HUES6 (cell line): Measurements from ENCODE around the gene KCTD21.

Experiments used
- H3K27ac ChIP-seq: 2 replicates; pipeline ENCODE4 v1.7.0; 2013; ENCODE audit warnings: low read depth, mild to moderate bottlenecking, low read length, inconsistent platforms
- H3K27me3 ChIP-seq: 2 replicates; pipeline ENCODE4 v1.6.1; 2013; ENCODE audit warnings: low read length; ENCODE audit not compliant: control insufficient read depth, insufficient read depth
- H3K36me3 ChIP-seq: 2 replicates; pipeline ENCODE4 v1.6.1; 2013; ENCODE audit warnings: low read length; ENCODE audit not compliant: control insufficient read depth, insufficient read depth
- H3K4me1 ChIP-seq: 2 replicates; pipeline ENCODE4 v1.6.1; 2013; ENCODE audit warnings: low read length; ENCODE audit not compliant: control insufficient read depth, insufficient read depth
- H3K4me3 ChIP-seq: 2 replicates; pipeline ENCODE4 v1.5.1; 2013; ENCODE audit warnings: low read depth, low read length
- H3K9ac ChIP-seq: one replicate; pipeline ENCODE4 v1.6.1; 2013; ENCODE audit warnings: mild to moderate bottlenecking, low read length
- H3K9me3 ChIP-seq: 2 replicates; pipeline ENCODE4 v1.6.1; 2013; ENCODE audit warnings: low read depth, low read length; ENCODE audit not compliant: control insufficient read depth, insufficient read depth

KCTD21 gene

DNA sequence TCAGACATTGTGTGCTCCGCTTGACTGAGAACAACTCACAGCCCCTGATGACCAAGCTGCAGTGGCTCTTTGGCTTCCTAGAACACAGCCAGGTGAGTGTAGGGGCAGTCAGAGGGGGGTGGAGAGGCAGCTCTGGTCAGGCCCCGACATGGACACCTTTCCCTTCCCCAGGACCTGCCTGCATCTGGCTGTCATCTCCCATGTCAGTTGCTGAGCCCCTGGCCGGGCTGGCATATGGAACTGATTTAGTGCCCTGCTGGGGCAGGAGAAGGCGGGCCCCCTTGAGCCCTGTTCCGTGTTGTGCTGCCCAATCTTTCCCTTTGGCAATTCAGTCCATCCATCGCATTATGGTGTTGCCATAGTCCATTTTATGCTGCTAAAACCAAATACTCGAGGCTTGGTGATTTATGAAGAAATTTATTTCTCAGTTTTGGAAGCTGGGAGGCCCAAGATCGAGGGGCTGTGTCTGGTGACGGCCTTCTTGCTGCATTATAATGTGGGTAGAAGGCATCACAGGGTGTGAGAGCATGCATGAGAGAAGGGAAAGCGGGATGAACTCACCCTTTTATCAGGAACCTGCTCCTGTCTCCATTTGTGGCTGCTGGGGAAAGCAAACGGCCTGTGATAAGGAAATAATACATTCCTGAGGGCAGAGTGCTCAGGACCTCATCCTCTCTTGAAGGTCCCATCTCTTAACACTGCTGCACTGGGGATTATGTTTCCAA lies 19.3 kb upstream of the KCTD21 start:
- H3K9ac ChIP-seq: no peak overlapping the region
- no peak overlapping the region for H3K27ac ChIP-seq
- no peaks in the 10 kb centered on the region for H3K9me3 ChIP-seq
- H3K4me1 ChIP-seq: no peaks in the 10 kb centered on the region
- peaks cover 33% of the 10 kb centered on the region for H3K36me3 ChIP-seq
- no peak overlapping the region for H3K4me3 ChIP-seq
- no peaks in the 10 kb centered on the region for H3K27me3 ChIP-seq

DNA sequence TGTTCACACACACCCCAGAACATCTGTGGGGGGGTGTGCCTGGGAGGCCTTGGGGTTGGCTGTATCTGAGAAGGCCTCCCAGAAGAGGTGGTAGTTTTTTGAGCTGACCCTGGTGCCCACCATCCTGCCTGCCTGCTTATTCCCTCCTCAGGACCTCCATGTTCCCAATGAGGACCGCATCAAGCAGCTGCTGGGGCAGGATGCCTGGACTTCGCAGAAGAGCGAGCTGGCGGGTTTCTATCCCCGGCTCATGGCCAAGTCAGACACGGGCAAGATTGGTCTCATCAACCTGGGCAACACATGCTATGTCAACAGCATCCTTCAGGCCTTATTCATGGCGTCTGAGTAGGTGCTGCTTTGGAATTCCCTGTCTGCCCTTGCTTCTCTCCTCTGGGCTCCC lies 17.3 kb upstream of the KCTD21 start:
- Histone ChIP-seq H3K27ac (no peak overlapping the region), H3K9ac (no peak overlapping the region), H3K4me3 (no peak overlapping the region), H3K4me1 (0 out of 2 replicates have a peak, but pooled peaks cover 3% of the 10 kb centered on the region), H3K27me3 (no peaks in the 10 kb centered on the region), H3K36me3 (peaks cover 37% of the 10 kb centered on the region), H3K9me3 (no peaks in the 10 kb centered on the region)

DNA sequence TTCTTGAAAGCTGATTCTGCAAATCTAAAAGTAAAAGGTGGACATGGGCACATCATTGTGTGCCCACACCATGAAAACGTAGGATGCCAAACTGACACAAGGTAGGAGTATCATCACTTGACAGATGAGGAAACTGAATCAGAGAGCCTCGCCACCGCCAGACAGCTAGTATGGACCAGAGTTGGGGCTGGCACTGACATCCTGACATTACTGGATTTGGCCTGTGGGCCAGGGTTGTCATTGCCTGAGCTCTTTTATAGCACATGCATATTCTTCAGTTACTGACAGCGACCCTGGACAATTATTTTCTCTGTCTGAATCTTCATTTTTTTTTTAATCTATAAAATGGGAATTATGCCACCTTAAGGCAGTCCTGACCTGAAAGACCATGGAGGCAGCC lies 16.8 kb upstream of the KCTD21 start:
- 0 out of 2 replicates have a peak, but pooled peaks cover 3% of the 10 kb centered on the region for H3K4me1 ChIP-seq
- no peaks in the 10 kb centered on the region for H3K27me3 ChIP-seq
- no peak overlapping the region for H3K27ac ChIP-seq
- H3K9me3 ChIP-seq: no peaks in the 10 kb centered on the region
- no peak overlapping the region for H3K9ac ChIP-seq
- H3K36me3 ChIP-seq: peaks cover 36% of the 10 kb centered on the region
- H3K4me3 ChIP-seq: no peak overlapping the region

- H3K9ac ChIP-seq: no peak overlapping the region
These were observed 14.8 kb upstream of the KCTD21 start for GRCh38 chr11:78203184-78203583.

DNA sequence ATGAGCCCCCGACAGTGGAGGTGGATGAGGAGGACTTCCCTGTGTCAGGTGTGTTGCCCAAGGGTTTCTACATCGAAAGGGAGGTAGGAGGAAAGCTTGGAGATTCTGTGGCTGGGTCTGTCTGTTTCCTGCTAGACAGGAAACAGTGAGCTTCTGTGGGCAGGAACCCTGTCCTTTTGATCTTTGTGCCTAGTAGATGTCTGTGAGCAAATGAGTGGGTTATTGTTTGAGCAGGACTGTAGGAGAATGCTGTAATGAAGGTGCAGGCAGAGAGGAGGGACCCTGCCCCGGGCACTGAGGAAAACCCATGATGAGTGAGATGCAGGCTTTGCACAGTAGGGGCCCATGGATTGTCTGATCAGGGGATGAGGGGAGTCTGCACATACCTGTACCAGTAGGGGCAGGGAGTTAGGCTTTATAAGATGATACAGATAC lies 14.3 kb upstream of the KCTD21 start:
- H3K9me3 ChIP-seq: no peaks in the 10 kb centered on the region
- H3K36me3 ChIP-seq: peaks cover 18% of the 10 kb centered on the region
- H3K4me1 ChIP-seq: 0 out of 2 replicates have a peak, but pooled peaks cover 3% of the 10 kb centered on the region
- H3K27me3 ChIP-seq: no peaks in the 10 kb centered on the region
- H3K27ac ChIP-seq: no peak overlapping the region
- H3K9ac ChIP-seq: no peak overlapping the region
- H3K4me3 ChIP-seq: no peak overlapping the region

More at GRCh38 chr11:78203184-78203583, 14.8 kb upstream of the KCTD21 start:
- Histone ChIP-seq H3K4me3 (no peak overlapping the region), H3K27ac (no peak overlapping the region), H3K36me3 (peaks cover 22% of the 10 kb centered on the region), H3K4me1 (0 out of 2 replicates have a peak, but pooled peaks cover 3% of the 10 kb centered on the region), H3K9me3 (no peaks in the 10 kb centered on the region), H3K27me3 (no peaks in the 10 kb centered on the region)

- no peaks in the 10 kb centered on the region for H3K27me3 ChIP-seq
- 0 out of 2 replicates have a peak, but pooled peaks cover 3% of the 10 kb centered on the region for H3K4me1 ChIP-seq
- H3K27ac ChIP-seq: no peak overlapping the region
- no peak overlapping the region for H3K9ac ChIP-seq
- H3K4me3 ChIP-seq: no peak overlapping the region
- no peaks in the 10 kb centered on the region for H3K9me3 ChIP-seq
- peaks cover 16% of the 10 kb centered on the region for H3K36me3 ChIP-seq
These were observed 12.8 kb upstream of the KCTD21 start for GRCh38 chr11:78201096-78201818.

DNA sequence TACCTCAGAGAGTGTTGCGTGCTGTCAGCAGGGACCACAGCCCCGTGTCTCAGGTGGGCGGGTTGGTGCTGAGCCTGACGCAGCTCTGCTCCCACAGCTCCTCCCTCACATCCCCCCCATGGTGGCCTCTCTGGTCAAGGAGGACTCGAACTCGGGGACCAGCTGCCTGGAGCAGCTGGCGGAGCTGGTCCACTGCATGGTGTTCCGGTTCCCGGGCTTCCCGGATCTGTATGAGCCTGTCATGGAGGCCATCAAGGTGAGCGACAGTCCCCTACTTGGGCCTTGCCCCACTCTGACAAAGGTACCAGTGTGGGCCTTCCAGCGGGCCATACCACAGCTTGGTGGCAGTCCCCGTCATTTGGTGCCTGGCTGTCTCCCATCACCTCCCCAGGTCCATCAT lies 12.1 kb upstream of the KCTD21 start:
- H3K4me3 ChIP-seq: no peak overlapping the region
- H3K9ac ChIP-seq: no peak overlapping the region
- H3K36me3 ChIP-seq: peaks cover 13% of the 10 kb centered on the region
- H3K27me3 ChIP-seq: no peaks in the 10 kb centered on the region
- H3K9me3 ChIP-seq: no peaks in the 10 kb centered on the region
- H3K27ac ChIP-seq: no peak overlapping the region
- H3K4me1 ChIP-seq: 0 out of 2 replicates have a peak, but pooled peaks cover 3% of the 10 kb centered on the region

DNA sequence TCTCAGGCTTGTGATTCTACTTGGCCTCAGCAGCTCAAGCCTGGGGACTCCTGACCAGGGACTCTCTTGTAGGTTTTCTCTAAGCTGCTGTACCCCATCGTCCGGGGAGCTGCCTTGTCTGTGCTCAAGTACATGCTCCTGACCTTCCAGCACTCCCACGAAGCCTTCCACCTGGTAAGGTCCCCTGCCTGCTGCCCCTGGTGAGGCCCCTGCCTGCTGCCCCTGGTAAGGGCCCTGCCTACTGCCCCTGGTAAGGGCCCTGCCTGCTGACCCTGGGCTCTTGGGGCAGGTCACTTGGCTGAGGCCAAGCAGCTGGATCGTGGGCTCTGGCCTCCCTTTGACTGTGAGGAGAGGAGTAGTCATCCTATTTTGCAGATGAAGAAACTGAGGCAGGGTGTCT lies 11.6 kb upstream of the KCTD21 start:
- Histone ChIP-seq H3K27me3 (no peaks in the 10 kb centered on the region), H3K36me3 (peaks cover 12% of the 10 kb centered on the region), H3K27ac (no peak overlapping the region), H3K4me1 (0 out of 2 replicates have a peak, but pooled peaks cover 3% of the 10 kb centered on the region), H3K4me3 (no peak overlapping the region), H3K9me3 (no peaks in the 10 kb centered on the region), H3K9ac (no peak overlapping the region)

DNA sequence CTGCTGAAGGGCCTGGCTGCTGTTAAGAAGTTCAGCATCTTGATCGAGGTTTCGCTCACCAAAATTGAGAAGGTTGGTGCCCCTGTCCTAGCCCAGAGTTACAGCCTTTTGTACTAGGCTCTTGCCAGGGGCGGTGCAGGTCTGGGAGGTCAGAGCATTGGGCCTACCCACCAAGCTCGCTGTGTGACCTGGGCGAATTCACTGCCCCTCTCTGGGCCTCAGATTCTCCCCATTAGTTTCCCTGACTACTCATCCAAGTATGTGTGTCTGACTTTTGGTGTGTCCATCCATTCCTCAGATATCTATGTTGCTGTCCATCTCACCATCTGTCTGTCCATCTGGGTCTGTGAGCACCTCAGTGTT lies 11.2 kb upstream of the KCTD21 start:
- H3K4me1 ChIP-seq: 0 out of 2 replicates have a peak, but pooled peaks cover 3% of the 10 kb centered on the region
- H3K9ac ChIP-seq: no peak overlapping the region
- H3K36me3 ChIP-seq: peaks cover 12% of the 10 kb centered on the region
- H3K27ac ChIP-seq: no peak overlapping the region
- no peak overlapping the region for H3K4me3 ChIP-seq
- no peaks in the 10 kb centered on the region for H3K9me3 ChIP-seq
- no peaks in the 10 kb centered on the region for H3K27me3 ChIP-seq

DNA sequence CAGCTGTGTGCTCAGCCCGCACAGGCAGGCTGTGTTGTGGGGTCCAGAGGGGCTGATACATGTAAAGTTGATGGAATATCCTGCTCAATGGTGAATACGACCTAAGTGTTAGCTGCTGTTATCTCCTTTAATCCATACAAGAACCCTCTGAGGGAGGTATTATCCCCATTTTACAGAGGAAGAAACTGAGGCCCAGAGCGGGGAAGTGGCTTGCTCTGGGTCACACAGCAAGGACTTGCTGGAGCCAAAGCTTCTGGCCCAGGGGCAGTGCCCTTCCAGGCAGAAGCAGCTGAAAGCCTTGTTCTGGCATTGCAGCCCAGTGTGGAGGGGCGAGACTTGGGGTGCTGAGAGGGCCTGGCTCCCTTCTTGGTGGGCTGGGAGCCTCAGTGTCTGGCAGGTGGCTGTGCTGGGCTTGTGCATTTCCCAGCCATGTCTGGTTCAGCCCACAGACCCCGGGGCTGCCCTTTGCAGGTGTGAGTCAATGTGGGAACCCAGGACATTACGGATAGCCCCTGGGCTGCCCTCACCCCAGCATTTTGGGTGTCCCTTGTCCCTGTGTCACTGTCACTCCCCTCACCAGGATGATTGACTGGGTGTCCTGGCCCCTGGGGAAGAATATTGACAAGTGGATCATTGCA lies 10.7 kb upstream of the KCTD21 start:
- H3K27me3 ChIP-seq: no peaks in the 10 kb centered on the region
- H3K4me1 ChIP-seq: 0 out of 2 replicates have a peak, but pooled peaks cover 3% of the 10 kb centered on the region
- peaks cover 12% of the 10 kb centered on the region for H3K36me3 ChIP-seq
- H3K4me3 ChIP-seq: no peak overlapping the region
- H3K27ac ChIP-seq: no peak overlapping the region
- no peaks in the 10 kb centered on the region for H3K9me3 ChIP-seq
- H3K9ac ChIP-seq: no peak overlapping the region

- 0 out of 2 replicates have a peak, but pooled peaks cover 3% of the 10 kb centered on the region for H3K4me1 ChIP-seq
- H3K27me3 ChIP-seq: no peaks in the 10 kb centered on the region
- H3K9ac ChIP-seq: no peak overlapping the region
- H3K4me3 ChIP-seq: no peak overlapping the region
- H3K36me3 ChIP-seq: peaks cover 12% of the 10 kb centered on the region
- H3K9me3 ChIP-seq: no peaks in the 10 kb centered on the region
- H3K27ac ChIP-seq: no peak overlapping the region
These were observed 9.4 kb upstream of the KCTD21 start for GRCh38 chr11:78197816-78198215.
